HG02870 (cell line): ENCODE results near the gene SMG6.
"Not testable (repeated sequence)": the region's sequence is repeated elsewhere in the genome, so short reads cannot be mapped to it uniquely, and the experiment has no call there.

Source experiments
- ATAC-seq: cut with Tn5 transposase; IDR thresholded peaks from one replicate; pipeline ENCODE4 v1.9.1; 2021; ENCODE audit warnings: mild to moderate bottlenecking, moderate library complexity; ENCODE audit not compliant: unreplicated experiment

The SMG6 gene

GRCh38 chr17:2264067-2264860 lies 39.3 kb downstream of the SMG6 start:
- no peak for ATAC-seq

GRCh38 chr17:2263183-2264066 lies 40.2 kb downstream of the SMG6 start:
- ATAC-seq = no peak

- ATAC-seq = no peak
These were observed 41.4 kb downstream of the SMG6 start for GRCh38 chr17:2262135-2262587.

GRCh38 chr17:2259769-2260536 lies 43.6 kb downstream of the SMG6 start:
- no peak for ATAC-seq

- not testable (repeated sequence) for ATAC-seq
These were observed 44.8 kb downstream of the SMG6 start for GRCh38 chr17:2258830-2259229.

GRCh38 chr17:2253768-2254406 lies 49.7 kb downstream of the SMG6 start:
- peak; percentile 83 for ATAC-seq

- ATAC-seq = no peak
These were observed 50.2 kb downstream of the SMG6 start for GRCh38 chr17:2253362-2253761.

- no peak for ATAC-seq
These were observed 52.5 kb downstream of the SMG6 start for GRCh38 chr17:2251098-2251497.

GRCh38 chr17:2250140-2251095 lies 53.2 kb downstream of the SMG6 start:
- no peak for ATAC-seq

- no peak for ATAC-seq
These were observed 56.6 kb downstream of the SMG6 start for GRCh38 chr17:2247005-2247404.

- no peak for ATAC-seq
These were observed 58.8 kb downstream of the SMG6 start for GRCh38 chr17:2244545-2245525.

GRCh38 chr17:2243953-2244352 lies 59.6 kb downstream of the SMG6 start:
- no peak for ATAC-seq

GRCh38 chr17:2241823-2242222 lies 61.8 kb downstream of the SMG6 start:
- ATAC-seq = no peak

- ATAC-seq = no peak
These were observed 63.0 kb downstream of the SMG6 start for GRCh38 chr17:2240541-2240940.

GRCh38 chr17:2239882-2240430 lies 63.6 kb downstream of the SMG6 start:
- peak; percentile 71 for ATAC-seq

GRCh38 chr17:2239170-2239551 lies 64.4 kb downstream of the SMG6 start:
- no peak for ATAC-seq

- no peak for ATAC-seq
These were observed 65.0 kb downstream of the SMG6 start for GRCh38 chr17:2238432-2239169.
